Astrocyte (in vitro differentiated cells and primary cell): ENCODE data around the gene XPOT.

Experiments used
- EZH2 ChIP-seq: IDR thresholded peaks from 2 replicates; pipeline ENCODE4 v1.6.1; 2012; ENCODE audit warnings: mild to moderate bottlenecking, low read length, inconsistent platforms; ENCODE audit not compliant: insufficient read depth
- TF ChIP-seq, protein P1 (sequence below): IDR thresholded peaks from 2 replicates; pipeline ENCODE4 v1.5.1; 2011; ENCODE audit warnings: low read depth, mild to moderate bottlenecking, inconsistent platforms, low read length, moderate library complexity; ENCODE audit not compliant: insufficient read depth

DNA sequence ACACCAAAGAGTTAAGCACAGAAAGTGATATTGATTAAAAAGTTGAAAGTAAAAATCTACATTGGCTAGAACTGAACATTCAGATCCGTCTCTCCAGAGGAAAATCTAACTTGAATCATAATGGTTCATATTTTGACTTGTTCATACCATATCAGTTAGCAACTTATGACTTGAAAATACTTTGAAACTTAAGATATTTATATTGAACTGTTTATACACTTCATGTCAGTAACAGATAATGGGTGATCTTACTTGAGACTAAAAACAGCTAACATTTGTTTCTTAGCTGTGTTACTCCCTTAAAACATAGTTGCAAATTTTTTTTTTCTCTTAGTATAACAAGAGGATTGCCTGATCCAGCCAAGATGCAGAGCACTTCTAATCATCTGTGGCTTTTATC lies 51.3 kb downstream of the XPOT start:
- TF ChIP-seq, protein P1, sequence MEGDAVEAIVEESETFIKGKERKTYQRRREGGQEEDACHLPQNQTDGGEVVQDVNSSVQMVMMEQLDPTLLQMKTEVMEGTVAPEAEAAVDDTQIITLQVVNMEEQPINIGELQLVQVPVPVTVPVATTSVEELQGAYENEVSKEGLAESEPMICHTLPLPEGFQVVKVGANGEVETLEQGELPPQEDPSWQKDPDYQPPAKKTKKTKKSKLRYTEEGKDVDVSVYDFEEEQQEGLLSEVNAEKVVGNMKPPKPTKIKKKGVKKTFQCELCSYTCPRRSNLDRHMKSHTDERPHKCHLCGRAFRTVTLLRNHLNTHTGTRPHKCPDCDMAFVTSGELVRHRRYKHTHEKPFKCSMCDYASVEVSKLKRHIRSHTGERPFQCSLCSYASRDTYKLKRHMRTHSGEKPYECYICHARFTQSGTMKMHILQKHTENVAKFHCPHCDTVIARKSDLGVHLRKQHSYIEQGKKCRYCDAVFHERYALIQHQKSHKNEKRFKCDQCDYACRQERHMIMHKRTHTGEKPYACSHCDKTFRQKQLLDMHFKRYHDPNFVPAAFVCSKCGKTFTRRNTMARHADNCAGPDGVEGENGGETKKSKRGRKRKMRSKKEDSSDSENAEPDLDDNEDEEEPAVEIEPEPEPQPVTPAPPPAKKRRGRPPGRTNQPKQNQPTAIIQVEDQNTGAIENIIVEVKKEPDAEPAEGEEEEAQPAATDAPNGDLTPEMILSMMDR = no peak
- TF ChIP-seq EZH2 = no peak
